ENCODE results near the gene PLEK. TPM values are rescaled to one million over a fixed set of nuclear protein-coding genes. Genes with fewer than 3 reads are reported as not detected.

Gene PLEK
- total and polyA plus RNA-seq, 3 donors from 2014 or later = 1.7 to 9.2 (median 2.4) TPM

- TF ChIP-seq POLR2A (IDR thresholded peaks at IDR 0.05) = no peak
- no peak for TF ChIP-seq CTCF (IDR thresholded peaks at IDR 0.05)
- Histone ChIP-seq H3K27ac (no peak overlapping the region), H3K9me3 (no peaks in the 10 kb centered on the region), H3K27me3 (no peaks in the 10 kb centered on the region), H3K4me1 (no peaks in the 10 kb centered on the region), H3K4me3 (no peak overlapping the region), H3K36me3 (ENCODE audit: low read depth, missing control alignments) (no peaks in the 10 kb centered on the region)
- 37 to 60% methylated on average over 4 of the region's 4 CpGs for WGBS, 2 donors
- intact Hi-C loops (cut with DNase I; ENCODE audit: low total_unique reads) = no loop called here
- DNase-seq = no peak
These were observed 47.2 kb downstream of the PLEK start for GRCh38 chr2:68412127-68412819.

GRCh38 chr2:68413466-68413865 is 48.4 kb downstream of the PLEK start:
- Histone ChIP-seq H3K4me1 (no peaks in the 10 kb centered on the region), H3K27ac (no peak overlapping the region), H3K36me3 (ENCODE audit: low read depth, missing control alignments) (no peaks in the 10 kb centered on the region), H3K27me3 (no peaks in the 10 kb centered on the region), H3K9me3 (no peaks in the 10 kb centered on the region), H3K4me3 (no peak overlapping the region)
- intact Hi-C loops (cut with DNase I; ENCODE audit: low total_unique reads) = no loop called here
- no peak for DNase-seq
- WGBS, 2 donors = 91 to 93% methylated on average over 2 of the region's 2 CpGs
- TF ChIP-seq CTCF (IDR thresholded peaks at IDR 0.05) (no peak), POLR2A (IDR thresholded peaks at IDR 0.05) (no peak)

- Histone ChIP-seq H3K9me3 (no peaks in the 10 kb centered on the region), H3K4me3 (no peak overlapping the region), H3K4me1 (no peaks in the 10 kb centered on the region), H3K27ac (no peak overlapping the region), H3K27me3 (no peaks in the 10 kb centered on the region), H3K36me3 (ENCODE audit: low read depth, missing control alignments) (no peaks in the 10 kb centered on the region)
- TF ChIP-seq POLR2A (IDR thresholded peaks at IDR 0.05) = no peak
- TF ChIP-seq CTCF (IDR thresholded peaks at IDR 0.05) = no peak
- intact Hi-C loops (cut with DNase I; ENCODE audit: low total_unique reads) = no loop called here
- no peak for DNase-seq
These were observed 49.4 kb downstream of the PLEK start for GRCh38 chr2:68414452-68414851.

GRCh38 chr2:68414876-68415275 is 49.8 kb downstream of the PLEK start:
- Histone ChIP-seq H3K9me3 (no peaks in the 10 kb centered on the region), H3K36me3 (ENCODE audit: low read depth, missing control alignments) (no peaks in the 10 kb centered on the region), H3K27me3 (no peaks in the 10 kb centered on the region), H3K4me1 (no peaks in the 10 kb centered on the region), H3K27ac (no peak overlapping the region), H3K4me3 (no peak overlapping the region)
- WGBS, 2 donors = 59 to 77% methylated on average over 3 of the region's 3 CpGs
- intact Hi-C loops (cut with DNase I; ENCODE audit: low total_unique reads) = no loop called here
- DNase-seq = no peak
- TF ChIP-seq CTCF (IDR thresholded peaks at IDR 0.05) (no peak), POLR2A (IDR thresholded peaks at IDR 0.05) (no peak)

GRCh38 chr2:68415521-68415920 is 50.4 kb downstream of the PLEK start:
- Histone ChIP-seq H3K4me3 (no peak overlapping the region), H3K4me1 (no peaks in the 10 kb centered on the region), H3K27me3 (no peaks in the 10 kb centered on the region), H3K27ac (no peak overlapping the region), H3K36me3 (ENCODE audit: low read depth, missing control alignments) (no peaks in the 10 kb centered on the region), H3K9me3 (no peaks in the 10 kb centered on the region)
- TF ChIP-seq POLR2A (IDR thresholded peaks at IDR 0.05) (no peak), CTCF (IDR thresholded peaks at IDR 0.05) (no peak)
- intact Hi-C loops (cut with DNase I; ENCODE audit: low total_unique reads) = no loop called here
- no peak for DNase-seq
